Uterus (tissue), 2 donors: Measurements from ENCODE around the gene KIF18A.

Source experiments
- POLR2A ChIP-seq, 2 donors: fragments of 450-650 bp; IDR thresholded peaks; one replicate each; pipeline ENCODE4 v1.6.1; 2016; ENCODE audit warnings: antibody characterized with exemption in 2 of 2, mild to moderate bottlenecking in 1 of 2, moderate library complexity in 1 of 2
- TF ChIP-seq, protein P1 (sequence below), 4 experiments: fragments of 200-600 bp in 2 of 4; fragments of 450-650 bp in 2 of 4; sonication (generic) in 2 of 4; IDR thresholded peaks; one replicate each; pipeline ENCODE4 v1.5.1; 2016 to 2019; ENCODE audit warnings: antibody characterized with exemption in 4 of 4, mild to moderate bottlenecking in 2 of 4, moderate library complexity in 1 of 4

DNA sequence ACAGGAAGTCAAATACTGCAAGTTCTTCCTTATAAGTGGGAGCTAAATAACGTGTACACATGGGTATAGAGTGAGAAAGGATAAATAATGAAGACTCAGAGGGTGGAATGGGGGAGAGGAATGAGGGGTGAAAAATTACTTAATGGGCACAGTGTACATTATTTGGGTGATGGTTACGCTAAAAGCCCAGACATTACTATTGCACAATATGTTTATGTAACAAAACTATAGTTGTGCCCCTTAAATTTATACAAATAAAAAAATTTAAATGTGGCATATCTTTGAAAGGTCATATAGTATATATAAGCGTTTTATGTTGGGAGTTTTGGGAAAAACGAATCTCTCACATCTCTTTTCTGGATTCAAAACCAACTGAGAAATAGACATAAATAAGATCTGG is 96.1 kb downstream of the KIF18A start:
- TF ChIP-seq, protein P1, sequence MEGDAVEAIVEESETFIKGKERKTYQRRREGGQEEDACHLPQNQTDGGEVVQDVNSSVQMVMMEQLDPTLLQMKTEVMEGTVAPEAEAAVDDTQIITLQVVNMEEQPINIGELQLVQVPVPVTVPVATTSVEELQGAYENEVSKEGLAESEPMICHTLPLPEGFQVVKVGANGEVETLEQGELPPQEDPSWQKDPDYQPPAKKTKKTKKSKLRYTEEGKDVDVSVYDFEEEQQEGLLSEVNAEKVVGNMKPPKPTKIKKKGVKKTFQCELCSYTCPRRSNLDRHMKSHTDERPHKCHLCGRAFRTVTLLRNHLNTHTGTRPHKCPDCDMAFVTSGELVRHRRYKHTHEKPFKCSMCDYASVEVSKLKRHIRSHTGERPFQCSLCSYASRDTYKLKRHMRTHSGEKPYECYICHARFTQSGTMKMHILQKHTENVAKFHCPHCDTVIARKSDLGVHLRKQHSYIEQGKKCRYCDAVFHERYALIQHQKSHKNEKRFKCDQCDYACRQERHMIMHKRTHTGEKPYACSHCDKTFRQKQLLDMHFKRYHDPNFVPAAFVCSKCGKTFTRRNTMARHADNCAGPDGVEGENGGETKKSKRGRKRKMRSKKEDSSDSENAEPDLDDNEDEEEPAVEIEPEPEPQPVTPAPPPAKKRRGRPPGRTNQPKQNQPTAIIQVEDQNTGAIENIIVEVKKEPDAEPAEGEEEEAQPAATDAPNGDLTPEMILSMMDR (IDR thresholded peaks at IDR 0.05), result no peak
- TF ChIP-seq POLR2A (IDR thresholded peaks at IDR 0.05), result no peak
